Lower leg skin (tissue), 4 donors: Measurements from ENCODE around the gene IRX4. TPM values are rescaled to one million over a fixed set of nuclear protein-coding genes. Genes with fewer than 3 reads are reported as not detected.
"Not testable (repeated sequence)": the region's sequence is repeated elsewhere in the genome, so short reads cannot be mapped to it uniquely, and the experiment has no call there.

Experiments used
- DNase-seq, 2 donors: peaks; one replicate each; pipeline ENCODE4 v3.0.0-alpha.2; 2019; ENCODE audit warnings: low spot score in 2 of 2
- H3K4me3 ChIP-seq: fragments of 200-600 bp; sonication (generic); 2 replicates; pipeline ENCODE4 v1.5.1; 2017; ENCODE audit warnings: mild to moderate bottlenecking, low read depth; ENCODE audit not compliant: poor library complexity, severe bottlenecking
- CTCF ChIP-seq, 3 donors: fragments of 450-650 bp; IDR thresholded peaks; one replicate each; pipeline ENCODE4 v1.5.1; 2016; ENCODE audit warnings: antibody characterized with exemption in 3 of 3, mild to moderate bottlenecking in 3 of 3, moderate library complexity in 2 of 3
- POLR2A ChIP-seq, 2 donors: fragments of 450-650 bp; IDR thresholded peaks; one replicate each; pipeline ENCODE4 v1.6.1; 2016 to 2017; ENCODE audit warnings: antibody characterized with exemption in 2 of 2, mild to moderate bottlenecking in 1 of 2, moderate library complexity in 1 of 2
- WGBS, 2 donors: methylation state at CpG; one replicate each; pipeline ENCODE4 v1.1.5; 2018; 5-methylcytosine and 5-hydroxymethylcytosine counted together
- intact Hi-C: fragments of 100-400 bp; cut with DNase I; formaldehyde crosslinking; loops from one replicate; pipeline ENCODE4 v1.15.0; 2023; ENCODE audit warnings: low total_unique reads
- total RNA-seq, 4 donors: library from RNA; depleted of rRNA; stranded (reverse); fragments of >200 nt; gene quantifications; one replicate each; pipeline ENCODE4 v1.1.0, GENCODE V29; 2016

The IRX4 gene
- total RNA-seq, 4 donors from 2014 or later: 32.5 to 58.3 (median 48.5) TPM

GRCh38 chr5:1871441-1871840 lies 11.3 kb downstream of the IRX4 start:
- WGBS, 2 donors: 63 to 84% methylated on average over 13 to 14 of the region's 14 CpGs
- DNase-seq: no peak
- TF ChIP-seq CTCF (IDR thresholded peaks at IDR 0.05): no peak
- TF ChIP-seq POLR2A (IDR thresholded peaks at IDR 0.05): no peak
- intact Hi-C loops: no loop called here
- no peak overlapping the region for H3K4me3 ChIP-seq

GRCh38 chr5:1870435-1871272 lies 12.1 kb downstream of the IRX4 start:
- H3K4me3 ChIP-seq, intact Hi-C loops, DNase-seq: not testable (repeated sequence)
- 89% methylated on average over 21 of the region's 21 CpGs for WGBS, 2 donors

- WGBS, 2 donors: 59 to 67% methylated on average over 13 to 18 of the region's 19 CpGs
- DNase-seq: no peak
- H3K4me3 ChIP-seq: no peak overlapping the region
- intact Hi-C loops: no loop called here
- no peak for TF ChIP-seq CTCF (IDR thresholded peaks at IDR 0.05)
- TF ChIP-seq POLR2A (IDR thresholded peaks at IDR 0.05): no peak
These were observed 13.7 kb downstream of the IRX4 start for GRCh38 chr5:1868886-1869475.

- no peak for TF ChIP-seq CTCF (IDR thresholded peaks at IDR 0.05)
- DNase-seq: no peak
- H3K4me3 ChIP-seq: no peak overlapping the region
- intact Hi-C loops: no loop called here
- 47 to 70% methylated on average over 20 of the region's 20 CpGs for WGBS, 2 donors
These were observed 14.9 kb downstream of the IRX4 start for GRCh38 chr5:1867815-1868143.

GRCh38 chr5:1867114-1867814 lies 15.5 kb downstream of the IRX4 start:
- no peak overlapping the region for H3K4me3 ChIP-seq
- intact Hi-C loops: no loop called here
- WGBS, 2 donors: 44 to 49% methylated on average over 8 of the region's 8 CpGs
- DNase-seq: no peak
- TF ChIP-seq POLR2A (IDR thresholded peaks at IDR 0.05) (no peak), CTCF (IDR thresholded peaks at IDR 0.05) (no peak)

- no peak for TF ChIP-seq CTCF (IDR thresholded peaks at IDR 0.05)
- no peak for TF ChIP-seq POLR2A (IDR thresholded peaks at IDR 0.05)
- intact Hi-C loops: no loop called here
- 80 to 91% methylated on average over 13 to 14 of the region's 14 CpGs for WGBS, 2 donors
- H3K4me3 ChIP-seq: no peak overlapping the region
- no peak for DNase-seq
These were observed 16.8 kb downstream of the IRX4 start for GRCh38 chr5:1865948-1866347.
